HG02642 (cell line): ENCODE measurements around the gene C16orf95.

Source experiments
- ATAC-seq: cut with Tn5 transposase; IDR thresholded peaks from one replicate; pipeline ENCODE4 v1.9.1; 2021; ENCODE audit warnings: mild to moderate bottlenecking; ENCODE audit not compliant: unreplicated experiment, poor library complexity

The C16orf95 gene

DNA sequence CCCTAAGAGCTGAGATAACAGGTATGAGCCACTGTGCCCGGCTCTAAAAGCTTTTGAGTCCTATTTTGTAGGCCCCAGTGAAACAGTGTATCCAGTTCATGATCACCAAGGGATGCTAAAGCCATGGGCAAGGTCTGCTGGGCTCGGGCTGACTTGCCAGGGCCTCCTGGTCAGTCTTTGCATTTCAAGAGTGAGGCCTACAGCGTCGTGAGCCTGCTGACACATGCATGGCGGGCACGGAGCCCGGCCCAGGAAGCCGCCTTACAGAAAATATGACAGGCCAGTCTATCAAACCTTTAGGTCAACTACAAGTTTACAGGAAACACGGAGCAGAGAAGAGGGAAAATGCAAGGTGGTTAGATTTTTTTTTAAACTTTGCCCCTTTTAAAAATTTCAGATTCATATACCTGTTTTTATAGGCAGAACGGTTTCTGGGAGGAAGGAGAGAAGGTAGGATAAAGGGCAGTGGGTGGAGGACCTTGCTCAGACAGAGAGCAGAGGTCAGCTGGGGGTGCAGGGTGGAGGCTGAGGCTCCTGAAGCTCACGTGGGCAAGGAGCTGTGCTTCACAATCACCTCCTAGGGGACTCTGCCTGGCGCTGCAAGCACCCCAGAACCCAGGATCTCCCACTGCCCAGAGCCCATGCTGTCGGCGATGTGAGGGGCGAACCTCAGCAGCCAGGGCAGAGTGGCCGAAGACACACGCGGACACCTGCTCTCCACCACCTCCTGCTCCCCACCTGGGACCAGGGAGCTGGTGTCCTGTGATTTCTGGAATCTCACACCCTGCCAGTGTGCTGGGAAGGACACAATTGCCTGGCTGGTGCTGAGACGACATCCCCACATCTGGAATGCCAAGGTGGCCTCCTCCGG, 21.3 kb downstream of the C16orf95 start:
- no peak for ATAC-seq

GRCh38 chr16:87295259-87295658, 21.9 kb downstream of the C16orf95 start:
- no peak for ATAC-seq

- ATAC-seq, result no peak
These were observed 23.2 kb downstream of the C16orf95 start for GRCh38 chr16:87293990-87294389.

- no peak for ATAC-seq
These were observed 25.2 kb downstream of the C16orf95 start for GRCh38 chr16:87291944-87292343.

DNA sequence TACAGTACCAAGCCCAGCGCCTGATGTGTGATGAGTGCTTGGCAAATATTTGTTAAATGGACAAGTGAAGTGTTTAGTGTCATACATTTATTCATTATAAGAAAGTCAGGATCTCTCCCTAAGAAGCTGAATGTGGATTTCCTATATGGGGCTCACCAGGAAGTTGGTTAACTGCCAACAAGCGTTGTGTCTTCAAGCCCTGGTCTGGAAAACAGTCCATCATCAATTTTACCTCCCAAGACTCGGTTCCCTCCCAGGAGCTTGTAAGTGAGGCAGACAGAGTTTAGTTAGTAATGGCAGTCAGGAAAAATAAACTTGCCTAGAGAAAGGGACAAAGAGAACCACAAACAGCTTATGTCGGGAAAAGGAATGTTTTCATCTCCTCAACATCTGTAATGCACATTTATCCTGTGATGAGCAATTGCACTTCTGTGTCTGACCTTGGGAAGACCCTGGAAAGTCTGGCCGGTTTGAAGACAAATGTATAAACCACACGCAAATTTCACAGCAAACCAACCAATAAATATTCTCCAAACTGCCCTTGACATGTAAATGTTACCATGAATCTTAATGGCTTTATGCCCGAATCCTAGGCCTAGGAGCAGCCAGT, 28.3 kb downstream of the C16orf95 start:
- ATAC-seq, result no peak

DNA sequence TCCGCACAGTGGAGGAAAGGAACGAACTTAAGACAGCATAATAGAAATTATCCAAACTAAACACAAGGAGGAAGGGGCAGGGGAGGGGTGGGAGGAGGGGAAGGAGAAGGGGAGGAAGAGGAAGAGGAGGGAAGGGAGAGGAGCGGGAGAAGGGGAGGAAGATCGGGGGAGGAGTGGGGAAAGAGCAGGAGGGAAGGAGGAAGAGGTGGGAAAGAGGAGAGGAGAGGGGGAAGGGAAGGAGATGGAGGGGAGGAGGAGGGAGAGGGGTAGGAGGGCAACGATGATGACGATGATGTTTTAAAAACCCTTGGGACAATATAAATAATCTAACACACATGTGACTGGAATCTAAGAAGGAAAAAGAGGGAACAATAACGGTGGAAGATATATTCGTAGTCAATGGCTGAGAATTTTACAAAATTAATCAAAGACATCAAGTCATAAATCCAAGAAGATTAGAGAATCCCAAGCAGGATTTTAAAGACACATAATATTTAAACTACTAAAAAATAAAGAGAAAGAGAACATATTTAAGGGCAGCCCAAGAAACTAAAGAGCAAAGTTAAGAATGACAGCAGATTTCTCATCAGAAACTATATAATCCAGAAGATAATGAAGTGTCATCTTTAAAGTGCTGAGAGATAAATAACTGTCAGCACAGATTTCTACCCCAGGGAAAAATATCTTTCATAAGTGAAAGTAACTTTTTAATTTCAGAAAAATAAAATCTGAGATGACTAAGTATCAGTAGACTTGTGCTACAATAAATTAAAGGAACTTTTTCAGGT, 30.2 kb downstream of the C16orf95 start:
- ATAC-seq, result no peak

- no peak for ATAC-seq
These were observed 33.0 kb downstream of the C16orf95 start for GRCh38 chr16:87284183-87284582.

DNA sequence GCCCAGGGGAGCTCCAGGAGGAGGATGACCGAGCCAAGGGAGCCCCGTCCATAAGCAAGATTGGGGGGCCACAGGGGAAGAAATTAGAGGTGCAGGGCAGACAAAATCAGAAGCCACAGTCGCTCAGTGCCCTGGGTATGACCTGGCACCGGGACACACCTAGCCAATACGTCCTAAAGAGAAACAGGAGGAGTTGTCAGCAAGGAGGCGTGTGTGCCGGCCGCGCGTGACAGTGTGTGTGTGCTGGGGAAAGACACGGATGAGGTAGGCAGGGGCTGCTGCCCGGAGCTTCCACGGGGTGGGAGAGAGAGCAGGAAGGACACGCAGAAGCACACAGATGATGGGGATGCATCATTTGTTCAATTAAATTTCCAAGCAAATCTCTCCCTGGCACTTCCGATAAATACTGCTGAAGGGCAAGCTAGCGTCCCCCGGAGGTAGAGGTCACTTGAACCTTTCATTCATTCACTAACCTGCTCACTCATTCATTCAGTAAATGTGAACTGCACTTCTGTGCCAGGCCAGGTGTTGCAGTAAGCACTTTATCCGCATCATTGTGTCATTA, 38.0 kb downstream of the C16orf95 start:
- ATAC-seq, result no peak

DNA sequence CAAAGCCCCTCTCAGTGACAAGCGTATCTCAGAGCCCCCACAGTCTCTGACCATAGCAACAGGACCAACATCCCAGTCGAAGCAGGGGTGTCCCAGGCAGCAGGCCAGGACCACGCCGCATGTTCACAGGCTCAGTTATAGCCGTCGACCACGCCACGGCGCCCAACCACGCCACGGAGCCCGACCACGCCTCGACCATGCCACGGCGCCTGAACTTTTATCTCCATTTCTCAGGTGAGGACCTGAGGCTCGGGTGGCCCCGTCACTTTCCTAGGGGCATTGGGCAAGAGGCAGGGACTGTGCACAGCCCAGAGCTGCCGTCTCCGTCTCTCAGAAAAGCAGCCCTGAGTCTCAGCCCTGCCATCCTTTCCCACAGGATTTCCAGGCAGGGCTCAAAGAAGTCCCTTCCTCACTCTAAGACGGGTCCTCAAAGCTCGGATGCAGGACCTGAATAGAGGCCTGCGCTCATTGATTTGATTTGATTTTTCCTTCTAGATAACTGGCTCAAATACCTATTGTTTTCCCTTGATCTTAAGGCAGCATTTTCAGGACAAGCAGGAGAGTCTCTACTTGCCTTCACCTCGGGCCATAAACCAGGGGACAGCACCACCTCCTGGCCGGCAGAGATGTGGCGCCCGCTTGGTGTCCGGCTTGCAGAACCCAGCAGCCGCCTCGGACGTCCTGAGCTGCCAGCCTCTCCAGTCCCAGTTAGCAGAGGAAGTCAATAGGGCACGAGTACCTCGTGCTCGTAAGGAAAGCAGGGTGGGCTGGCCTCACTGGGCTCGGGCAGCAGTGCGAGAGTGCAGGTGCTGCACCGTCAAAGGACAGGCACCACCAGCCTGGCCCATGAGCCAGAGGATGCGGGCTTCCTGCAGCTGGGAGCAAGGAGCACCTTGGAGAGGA, 38.8 kb downstream of the C16orf95 start:
- no peak for ATAC-seq

DNA sequence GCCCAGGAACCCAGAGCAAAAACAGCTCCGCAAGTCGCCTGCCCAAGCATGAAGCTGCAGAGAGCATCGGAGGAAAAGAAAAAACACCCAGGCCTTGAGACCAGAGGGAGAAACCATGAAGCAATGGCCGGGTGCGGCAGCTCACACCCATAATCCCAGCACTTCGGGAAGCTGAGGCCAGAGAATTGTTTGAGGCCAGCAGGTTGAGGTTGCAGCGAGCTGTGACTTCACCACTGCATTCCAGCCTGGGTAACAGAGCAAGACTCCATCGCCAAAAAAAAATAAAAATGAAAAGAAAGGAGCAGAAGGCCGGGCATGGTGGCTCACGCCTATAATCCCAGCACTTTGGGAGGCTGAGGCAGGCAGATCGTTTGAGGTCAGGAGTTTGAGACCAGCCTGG, 40.3 kb downstream of the C16orf95 start:
- ATAC-seq, result no peak

GRCh38 chr16:87276091-87276701, 41.0 kb downstream of the C16orf95 start:
- no peak for ATAC-seq

DNA sequence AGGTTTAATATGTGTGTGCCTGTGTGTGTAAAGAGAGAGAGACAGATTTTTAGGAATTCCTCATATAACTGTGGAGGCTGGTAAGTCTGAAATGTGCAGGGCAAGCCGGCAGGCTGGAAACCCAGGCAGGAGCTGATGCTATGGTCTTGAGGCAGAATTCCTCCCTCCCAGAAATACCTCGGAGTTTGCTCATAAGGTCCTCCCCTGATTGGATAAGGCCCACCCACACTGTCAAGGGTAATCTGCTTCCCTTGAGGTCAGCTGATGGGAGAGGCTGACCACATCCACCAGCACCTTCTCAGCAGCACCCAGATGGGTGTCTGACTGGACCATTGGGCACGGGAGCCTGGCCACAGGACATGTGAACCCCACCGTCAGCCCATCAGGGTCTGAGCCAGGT, 42.4 kb downstream of the C16orf95 start:
- ATAC-seq, result no peak

GRCh38 chr16:87273471-87274030, 43.6 kb downstream of the C16orf95 start:
- ATAC-seq, result no peak

- ATAC-seq, result no peak
These were observed 45.9 kb downstream of the C16orf95 start for GRCh38 chr16:87271256-87271655.

DNA sequence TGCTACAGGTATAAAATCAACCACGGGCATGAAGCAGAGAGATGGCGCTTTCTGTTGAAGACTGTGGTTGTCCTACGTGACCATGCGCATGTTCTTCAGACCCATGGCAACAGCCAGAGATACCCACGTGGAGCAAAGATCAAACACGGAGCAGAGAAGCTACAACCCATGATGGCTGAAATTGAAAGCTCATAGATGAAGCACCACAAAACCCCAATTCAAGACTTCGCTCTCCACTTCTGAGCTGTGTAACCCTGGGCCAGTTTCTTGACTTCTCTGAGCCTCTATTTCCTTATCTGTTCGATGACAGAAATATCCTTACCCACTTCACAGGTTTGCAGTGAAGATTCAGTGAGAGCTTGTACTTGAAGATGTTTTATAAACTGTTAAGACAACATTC, 49.6 kb downstream of the C16orf95 start:
- no peak for ATAC-seq

- no peak for ATAC-seq
These were observed 50.3 kb downstream of the C16orf95 start for GRCh38 chr16:87266846-87267245.

DNA sequence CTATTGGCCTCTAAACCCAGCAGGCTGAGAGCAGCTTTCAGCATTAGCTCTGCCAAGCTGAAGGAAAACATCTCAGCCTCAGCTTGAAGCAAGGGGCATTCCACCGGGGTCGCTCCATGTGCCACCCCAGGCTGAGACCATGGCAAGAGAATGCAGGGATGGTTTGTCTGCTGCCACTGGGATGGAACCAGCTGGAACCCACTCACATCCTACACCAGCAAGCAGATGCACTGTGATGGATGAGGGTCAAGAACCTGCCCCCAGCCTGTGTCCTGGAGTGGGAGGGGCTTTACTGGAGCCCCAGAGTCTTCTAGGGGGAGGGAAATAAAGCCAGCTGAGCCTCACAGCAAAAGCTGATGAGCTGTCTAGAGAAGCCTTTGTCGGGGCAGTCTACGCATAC, 51.9 kb downstream of the C16orf95 start:
- ATAC-seq, result no peak

GRCh38 chr16:87264634-87265033, 52.6 kb downstream of the C16orf95 start:
- no peak for ATAC-seq

GRCh38 chr16:87263418-87264052, 53.7 kb downstream of the C16orf95 start:
- ATAC-seq, result no peak
